ENCODE measurements around the gene VPREB3. TPM values are rescaled to one million over a fixed set of nuclear protein-coding genes. Genes with fewer than 3 reads are reported as not detected.

Gene VPREB3
- total RNA-seq, 1 experiment from 2014 or later = 2.4 TPM

DNA sequence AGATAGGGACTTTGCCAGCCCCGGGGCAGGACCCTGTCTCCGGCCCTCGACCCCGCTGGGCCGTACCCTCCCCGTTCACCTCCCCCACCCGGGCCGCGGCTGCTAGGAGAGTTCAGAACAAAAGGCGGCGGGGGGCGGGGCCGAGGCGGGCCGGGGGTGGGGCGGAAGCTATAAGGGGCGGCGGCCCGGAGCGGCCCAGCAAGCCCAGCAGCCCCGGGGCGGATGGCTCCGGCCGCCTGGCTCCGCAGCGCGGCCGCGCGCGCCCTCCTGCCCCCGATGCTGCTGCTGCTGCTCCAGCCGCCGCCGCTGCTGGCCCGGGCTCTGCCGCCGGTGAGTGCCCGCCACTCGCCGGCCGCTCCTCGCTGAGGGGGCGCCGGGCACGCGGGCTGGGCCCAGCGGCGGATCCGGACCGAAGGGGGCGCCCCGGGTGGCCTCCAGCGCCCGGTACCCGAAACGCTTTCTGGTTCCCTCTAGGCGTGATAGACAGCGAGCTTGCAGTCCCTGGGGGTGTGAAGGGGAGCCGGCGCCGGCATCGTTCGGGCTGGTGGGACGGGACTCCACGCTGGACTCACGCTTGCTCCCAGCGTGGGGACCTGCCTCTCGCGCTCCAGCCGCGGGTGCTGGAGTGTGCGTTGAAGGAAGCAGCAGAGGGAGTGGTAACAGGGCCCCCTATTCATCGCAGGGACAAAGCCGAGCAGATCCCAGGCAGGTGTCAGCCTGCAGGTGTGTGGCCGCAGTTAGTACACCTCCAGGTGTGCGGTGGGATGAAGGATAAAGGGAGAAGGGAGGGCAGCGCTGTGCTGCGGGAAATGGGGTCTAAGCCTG is 18.6 kb upstream of the VPREB3 start, which contains the start of gene MMP11:
MMP11 (plus strand) TSS at position 201 of the 825 bp plus-strand sequence; CDS start at position 223, 22 bp downstream.
- ATAC-seq = peak; percentile 60
- DNase-seq (ENCODE audit: low read depth, low spot score) = no peak
- no peaks in the 10 kb centered on the region for H4K20me1 ChIP-seq (ENCODE audit: insufficient read depth)
- intact Hi-C loops (cut with micrococcal nuclease) = no loop called here
- POLR2A ChIA-PET = interaction anchor here (1.5 to 3.4 kb wide), 2 partner anchors 9 to 14 kb away, joined by 4 to 22 read pairs; partner anchors contain the start of gene SMARCB1
- H3K9me3 ChIP-seq (ENCODE audit: control insufficient read depth in 1 of 2, insufficient read depth in 1 of 2, low read depth in 1 of 2, low read length in 2 of 2) = no peaks in the 10 kb centered on the region
- H3K9ac ChIP-seq (ENCODE audit: low read length) = peak within 1 kb of the TSS; percentile 67
- RAD21 ChIA-PET (ENCODE audit: low non-redundant PET in 1 of 2, low total read pairs in 2 of 2, uncharacterized antibody in 2 of 2, unreplicated experiment in 2 of 2) = interaction anchor here in 1 of 2 experiments (0.6 kb wide), 1 partner anchor 238 kb away, joined by 3 read pairs; the partner anchor contains the start of gene CABIN1
- TF ChIP-seq POLR2A (IDR thresholded peaks at IDR 0.05; ENCODE audit: borderline replicate concordance, extremely low read depth, insufficient read depth, insufficient read length) (peak; percentile 73), ZFX (IDR thresholded peaks at IDR 0.05) (peak; percentile 78; the same call in 1 of the 2 replicates), ZNF274 (IDR thresholded peaks at IDR 0.05; ENCODE audit: low read depth, low read length) (no peak), POLR2AphosphoS5 (IDR thresholded peaks at IDR 0.05; ENCODE audit: low read depth, low read length) (peak; percentile 58; the same call in 1 of the 2 replicates)
- peaks cover under 1% of the 10 kb centered on the region; the same call in 1 of the 2 replicates for H3K79me2 ChIP-seq (ENCODE audit: insufficient read depth, low read length)
- H3K4me3 ChIP-seq (replicated peaks in 1 of 2; ENCODE audit: low read depth in 1 of 2, low read length in 2 of 2) = peak within 1 kb of the TSS; percentile 50 to 67
- peaks cover 31 to 60% of the 10 kb centered on the region in 2 experiments for H3K4me1 ChIP-seq (ENCODE audit: control insufficient read depth in 1 of 2, insufficient read depth in 2 of 2, low read length in 2 of 2)
- no peaks in the 10 kb centered on the region for H3K36me3 ChIP-seq (ENCODE audit: control insufficient read depth in 1 of 2, insufficient read depth in 2 of 2, low read length in 2 of 2)
- peak within 1 kb of the TSS; percentile 61 for H2AFZ ChIP-seq (ENCODE audit: low read depth, low read length, poor library complexity, severe bottlenecking)
- no peaks in the 10 kb centered on the region for H3K27me3 ChIP-seq (ENCODE audit: insufficient read depth, low read length)
- H3K9me2 ChIP-seq (ENCODE audit: insufficient read depth) = no peaks in the 10 kb centered on the region
- H3K27ac ChIP-seq (ENCODE audit: low read depth, low read length) = peak within 1 kb of the TSS; percentile 77
- CTCF ChIA-PET = interaction anchor here (1.0 to 1.1 kb wide), 2 partner anchors 13 to 77 kb away, joined by 3 to 4 read pairs; no protein-coding TSS in a partner anchor
- H3K4me2 ChIP-seq (ENCODE audit: low read length) = peak within 1 kb of the TSS; percentile 94
- BruUV-seq (replicated peaks) = no TSS peak

DNA sequence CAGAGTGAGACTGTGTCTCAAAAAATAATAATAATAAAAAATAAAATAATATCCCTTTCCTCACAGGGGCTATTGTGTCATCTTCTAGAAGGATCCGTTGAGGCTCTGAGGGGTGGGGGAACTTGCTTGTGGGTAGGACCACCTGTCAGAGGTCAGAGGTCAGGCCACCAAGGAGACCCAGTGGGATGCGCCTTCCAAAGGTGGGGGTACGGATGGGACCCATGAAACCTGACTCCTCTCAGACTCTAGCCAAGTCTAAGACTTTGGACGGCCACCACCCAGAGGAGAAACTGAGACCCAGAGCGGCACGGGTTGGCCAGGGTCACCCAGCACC is 18.1 kb upstream of the VPREB3 start:
- peaks cover 31 to 57% of the 10 kb centered on the region in 2 experiments for H3K4me1 ChIP-seq (ENCODE audit: control insufficient read depth in 1 of 2, insufficient read depth in 2 of 2, low read length in 2 of 2)
- peaks cover 6% of the 10 kb centered on the region for H3K79me2 ChIP-seq (ENCODE audit: insufficient read depth, low read length)
- peak overlapping the region; percentile 40 to 67 for H3K4me3 ChIP-seq (replicated peaks in 1 of 2; ENCODE audit: low read depth in 1 of 2, low read length in 2 of 2)
- H3K36me3 ChIP-seq (ENCODE audit: control insufficient read depth in 1 of 2, insufficient read depth in 2 of 2, low read length in 2 of 2) = no peaks in the 10 kb centered on the region
- no peaks in the 10 kb centered on the region for H4K20me1 ChIP-seq (ENCODE audit: insufficient read depth)
- H3K4me2 ChIP-seq (ENCODE audit: low read length) = peak overlapping the region; percentile 94
- H3K9me2 ChIP-seq (ENCODE audit: insufficient read depth) = no peaks in the 10 kb centered on the region
- no peak for DNase-seq (ENCODE audit: low read depth, low spot score)
- CTCF ChIA-PET = interaction anchor here (1.0 to 1.1 kb wide), 2 partner anchors 13 to 78 kb away, joined by 3 to 4 read pairs; no protein-coding TSS in a partner anchor
- POLR2A ChIA-PET = interaction anchor here (1.5 to 3.4 kb wide), 2 partner anchors 9 to 14 kb away, joined by 4 to 22 read pairs; partner anchors contain the start of gene SMARCB1
- peak; percentile 5 for ATAC-seq
- intact Hi-C loops (cut with micrococcal nuclease) = no loop called here
- no peaks in the 10 kb centered on the region for H3K27me3 ChIP-seq (ENCODE audit: insufficient read depth, low read length)
- peak overlapping the region; percentile 58 for H3K9ac ChIP-seq (ENCODE audit: low read length)
- no TSS peak for BruUV-seq (replicated peaks)
- H2AFZ ChIP-seq (ENCODE audit: low read depth, low read length, poor library complexity, severe bottlenecking) = peak overlapping the region; percentile 61
- H3K9me3 ChIP-seq (ENCODE audit: control insufficient read depth in 1 of 2, insufficient read depth in 1 of 2, low read depth in 1 of 2, low read length in 2 of 2) = no peaks in the 10 kb centered on the region
- H3K27ac ChIP-seq (ENCODE audit: low read depth, low read length) = peak overlapping the region; percentile 77
- RAD21 ChIA-PET (ENCODE audit: low non-redundant PET in 1 of 2, low total read pairs in 2 of 2, uncharacterized antibody in 2 of 2, unreplicated experiment in 2 of 2) = interaction anchor here in 1 of 2 experiments (0.6 kb wide), 1 partner anchor 239 kb away, joined by 3 read pairs; the partner anchor contains the start of gene CABIN1
- TF ChIP-seq, protein P1, sequence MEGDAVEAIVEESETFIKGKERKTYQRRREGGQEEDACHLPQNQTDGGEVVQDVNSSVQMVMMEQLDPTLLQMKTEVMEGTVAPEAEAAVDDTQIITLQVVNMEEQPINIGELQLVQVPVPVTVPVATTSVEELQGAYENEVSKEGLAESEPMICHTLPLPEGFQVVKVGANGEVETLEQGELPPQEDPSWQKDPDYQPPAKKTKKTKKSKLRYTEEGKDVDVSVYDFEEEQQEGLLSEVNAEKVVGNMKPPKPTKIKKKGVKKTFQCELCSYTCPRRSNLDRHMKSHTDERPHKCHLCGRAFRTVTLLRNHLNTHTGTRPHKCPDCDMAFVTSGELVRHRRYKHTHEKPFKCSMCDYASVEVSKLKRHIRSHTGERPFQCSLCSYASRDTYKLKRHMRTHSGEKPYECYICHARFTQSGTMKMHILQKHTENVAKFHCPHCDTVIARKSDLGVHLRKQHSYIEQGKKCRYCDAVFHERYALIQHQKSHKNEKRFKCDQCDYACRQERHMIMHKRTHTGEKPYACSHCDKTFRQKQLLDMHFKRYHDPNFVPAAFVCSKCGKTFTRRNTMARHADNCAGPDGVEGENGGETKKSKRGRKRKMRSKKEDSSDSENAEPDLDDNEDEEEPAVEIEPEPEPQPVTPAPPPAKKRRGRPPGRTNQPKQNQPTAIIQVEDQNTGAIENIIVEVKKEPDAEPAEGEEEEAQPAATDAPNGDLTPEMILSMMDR (IDR thresholded peaks at IDR 0.05 in 2 of 3, conservative IDR thresholded peaks at IDR 0.05 in 1 of 3; ENCODE audit: borderline replicate concordance in 1 of 3, insufficient read depth in 1 of 3, low read depth in 2 of 3, low read length in 2 of 3) = no peak
- no peak for TF ChIP-seq ELF1 (IDR thresholded peaks at IDR 0.05; ENCODE audit: borderline replicate concordance, low read depth)
- TF ChIP-seq, protein P2, sequence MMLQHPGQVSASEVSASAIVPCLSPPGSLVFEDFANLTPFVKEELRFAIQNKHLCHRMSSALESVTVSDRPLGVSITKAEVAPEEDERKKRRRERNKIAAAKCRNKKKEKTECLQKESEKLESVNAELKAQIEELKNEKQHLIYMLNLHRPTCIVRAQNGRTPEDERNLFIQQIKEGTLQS (IDR thresholded peaks at IDR 0.05) = no peak
- TF ChIP-seq TCF7L2 (IDR thresholded peaks at IDR 0.05; ENCODE audit: borderline replicate concordance, extremely low read depth, insufficient read depth, insufficient read length) = no peak
- TF ChIP-seq RAD21 (IDR thresholded peaks at IDR 0.05; ENCODE audit: low read depth) = no peak
- no peak for TF ChIP-seq CBX3 (IDR thresholded peaks at IDR 0.05; ENCODE audit: low read depth)
- TF ChIP-seq EZH2 (IDR thresholded peaks at IDR 0.05) = no peak
- TF ChIP-seq POLR2A (IDR thresholded peaks at IDR 0.05; ENCODE audit: borderline replicate concordance, extremely low read depth, insufficient read depth, insufficient read length) = no peak
- TF ChIP-seq EZH2phosphoT487 (IDR thresholded peaks at IDR 0.05; ENCODE audit: borderline replicate concordance) = no peak
- no peak for TF ChIP-seq CEBPB (IDR thresholded peaks at IDR 0.05; ENCODE audit: low read depth)

All from HCT116 (cell line).